SHP77 treated with DMSO at 0.1 percent for 48 hours (cell line): ENCODE data around the gene RABGAP1L.
"Not testable (repeated sequence)": the region's sequence is repeated elsewhere in the genome, so short reads cannot be mapped to it uniquely, and the experiment has no call there.

Source experiments
- DNase-seq: peaks from one replicate; lab custom pipeline; 2025; lab: John Stamatoyannopoulos, UW

The RABGAP1L gene

DNA sequence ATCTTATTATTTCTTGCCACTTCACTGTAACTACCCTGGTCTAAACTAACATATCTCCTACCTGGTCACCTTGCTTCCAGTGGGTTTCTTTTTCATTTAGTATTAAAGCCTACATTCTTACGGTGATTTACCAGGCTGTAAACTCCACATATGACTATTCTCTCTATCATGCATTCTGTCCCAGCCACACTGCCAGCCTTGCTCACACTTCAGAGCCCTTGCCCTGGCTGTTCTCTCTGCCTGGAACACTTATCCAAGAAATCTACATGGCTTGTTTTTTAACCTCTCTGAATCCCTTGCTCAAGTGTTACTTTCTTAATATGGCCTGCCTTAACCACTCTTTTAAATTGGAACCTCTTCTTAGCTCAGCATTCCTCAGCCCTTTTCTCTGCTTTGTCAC, 501.2 kb downstream of the RABGAP1L start:
- no peak for DNase-seq

DNA sequence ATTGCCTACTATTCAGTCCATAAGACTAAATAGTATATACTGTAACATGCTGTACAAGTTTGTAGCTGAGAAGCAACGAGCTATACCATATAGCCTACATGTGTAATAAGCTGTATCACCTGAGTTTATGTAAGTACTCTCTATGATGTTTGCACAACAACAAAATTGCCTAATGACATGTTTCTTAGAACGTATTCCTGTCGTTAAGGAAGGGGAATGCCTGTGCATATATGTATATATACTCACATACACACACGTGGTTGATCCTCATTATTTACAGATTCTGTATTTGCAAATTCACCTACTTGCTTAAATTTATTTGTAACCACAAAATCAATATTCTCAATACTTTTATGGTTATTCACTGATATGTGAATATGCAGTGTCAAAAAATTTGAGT, 504.0 kb downstream of the RABGAP1L start:
- DNase-seq: no peak

DNA sequence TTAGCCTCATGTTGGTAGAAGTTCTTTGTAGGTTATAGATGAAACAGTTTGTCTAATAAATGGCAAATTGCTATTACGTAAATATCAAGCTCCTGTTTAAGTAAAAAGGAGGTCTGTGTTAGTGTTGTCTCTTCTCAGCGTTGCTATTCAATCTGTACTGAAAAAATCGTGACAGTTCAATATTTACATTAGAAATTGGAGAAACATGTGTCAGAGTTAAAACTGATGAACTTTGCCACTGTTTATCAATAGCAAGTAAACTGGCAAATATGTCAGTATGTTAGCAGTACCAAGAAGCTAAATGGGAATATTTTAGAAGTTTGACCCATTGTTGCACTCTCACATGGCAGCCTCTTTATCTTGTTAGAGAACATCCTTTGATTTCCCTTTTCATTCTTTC, 506.9 kb downstream of the RABGAP1L start:
- DNase-seq: no peak

DNA sequence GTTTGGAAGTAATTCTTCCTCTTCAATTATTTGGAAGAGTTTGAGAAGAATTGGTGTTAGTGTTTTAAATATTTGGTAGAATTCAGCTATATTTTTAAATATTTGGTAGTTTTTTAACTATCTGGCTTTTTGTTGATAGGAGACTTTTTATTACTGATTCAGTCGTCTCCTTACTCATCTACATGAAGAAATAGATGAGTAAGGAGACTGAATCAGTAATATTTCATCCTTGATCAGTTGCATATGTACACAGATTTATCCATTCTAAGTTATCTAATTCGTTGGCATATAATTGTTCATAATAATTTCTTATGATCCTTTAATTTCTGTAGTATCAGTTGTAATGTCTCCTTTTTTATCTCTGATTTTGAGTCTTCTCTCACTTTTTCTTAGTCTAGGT, 512.5 kb downstream of the RABGAP1L start:
- no peak for DNase-seq

DNA sequence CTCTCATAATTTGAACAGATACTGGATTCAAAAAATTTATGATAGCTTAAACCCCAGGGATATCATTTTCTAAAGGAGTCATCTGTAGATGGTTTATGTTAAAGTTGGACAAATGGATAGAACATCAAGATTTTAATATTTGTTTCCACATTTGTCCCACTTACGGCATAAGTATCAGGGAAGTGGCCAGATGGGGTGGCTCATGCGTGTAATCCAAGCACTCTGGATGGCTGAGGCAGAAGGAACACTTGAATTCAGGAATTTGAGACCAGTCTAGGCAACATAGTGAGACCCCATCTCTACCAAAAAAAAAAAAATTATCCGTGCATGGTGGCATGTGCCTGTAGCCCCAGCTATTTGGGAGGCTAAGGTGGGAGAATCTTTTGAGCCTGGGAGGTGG, 517.5 kb downstream of the RABGAP1L start:
- no peak for DNase-seq

DNA sequence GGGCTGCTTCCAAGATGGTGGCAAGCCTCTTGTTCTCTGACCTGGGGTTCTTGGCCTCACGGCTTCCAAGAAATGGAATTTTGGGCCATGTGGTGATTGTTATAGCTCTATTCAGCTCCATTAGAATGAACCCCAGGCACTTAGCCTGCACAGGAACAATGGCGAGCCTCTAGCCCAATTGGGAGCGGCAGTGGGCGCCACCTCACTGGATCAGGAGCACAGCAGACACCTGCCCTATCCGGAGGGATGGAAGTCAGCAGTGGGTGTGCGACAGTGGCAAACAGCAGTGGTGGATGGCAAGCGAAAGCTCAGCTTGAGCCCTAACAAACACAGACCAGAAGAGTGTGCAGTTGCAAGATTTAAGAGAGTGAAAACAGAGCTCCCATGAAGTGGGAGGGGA, 519.3 kb downstream of the RABGAP1L start:
- DNase-seq: no peak

DNA sequence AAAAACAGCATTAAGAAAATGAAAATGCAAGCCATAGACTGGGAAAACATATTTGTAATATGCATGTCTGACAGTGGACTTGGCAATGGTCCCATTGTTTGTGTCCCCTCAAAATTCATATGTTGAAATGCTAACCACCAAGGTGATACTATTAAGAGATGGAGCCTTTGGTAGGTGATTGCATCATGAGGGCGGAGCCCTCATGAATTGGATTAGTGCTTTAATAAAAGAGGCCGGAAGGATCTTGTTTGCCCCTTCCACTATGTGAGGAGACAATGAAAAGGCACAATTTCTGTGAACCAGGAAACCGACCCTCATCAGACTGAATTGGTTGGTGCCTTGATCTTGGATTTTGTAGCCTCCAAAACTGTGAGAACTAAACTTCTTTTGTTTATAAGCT, 520.8 kb downstream of the RABGAP1L start:
- no peak for DNase-seq

DNA sequence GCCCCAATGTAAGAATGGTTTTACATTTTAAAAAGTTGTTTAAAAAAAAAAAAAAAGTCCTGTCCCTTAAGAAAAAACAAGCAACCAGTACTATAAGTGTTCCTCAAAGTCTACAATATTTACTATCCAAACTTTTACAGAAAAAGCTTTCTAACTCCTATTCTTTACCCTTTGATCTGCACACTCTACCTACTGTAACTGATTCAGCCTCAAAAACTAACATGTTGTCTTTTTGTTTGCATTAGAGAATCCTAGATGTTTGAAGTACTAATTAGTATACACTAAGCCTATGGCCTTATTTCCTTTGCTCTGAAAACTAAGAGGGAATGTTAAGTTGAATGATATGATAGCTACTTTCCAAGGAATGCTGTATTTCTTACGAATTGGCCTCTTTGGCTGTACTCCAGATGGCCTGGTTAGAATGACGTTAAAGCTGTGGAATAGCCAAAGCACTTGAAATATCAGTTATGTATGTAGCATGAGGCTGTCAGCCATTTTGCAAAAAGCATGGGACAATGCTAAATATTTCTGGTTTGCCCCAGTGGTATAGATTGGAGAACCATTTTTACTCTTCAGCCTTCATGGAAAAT, 523.2 kb downstream of the RABGAP1L start:
- no peak for DNase-seq

DNA sequence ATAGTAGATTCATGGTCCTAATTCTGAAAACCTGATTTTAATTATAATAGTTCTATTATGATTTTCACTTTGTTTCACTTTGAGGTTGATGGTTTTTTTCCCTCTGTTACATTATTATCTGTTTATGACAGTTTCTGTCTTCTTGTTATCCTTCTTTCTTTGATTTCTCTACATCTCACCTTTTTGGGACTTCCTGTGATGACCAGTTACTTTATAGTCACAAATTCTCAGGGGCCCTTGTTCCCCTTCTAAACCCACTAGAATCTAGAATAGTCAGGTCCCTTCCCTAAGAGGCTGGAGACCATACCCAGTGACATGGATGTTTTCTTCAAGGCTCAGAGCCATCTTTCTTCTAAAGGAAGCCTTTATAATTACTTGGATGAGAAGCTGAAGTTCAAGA, 526.9 kb downstream of the RABGAP1L start:
- no peak for DNase-seq

DNA sequence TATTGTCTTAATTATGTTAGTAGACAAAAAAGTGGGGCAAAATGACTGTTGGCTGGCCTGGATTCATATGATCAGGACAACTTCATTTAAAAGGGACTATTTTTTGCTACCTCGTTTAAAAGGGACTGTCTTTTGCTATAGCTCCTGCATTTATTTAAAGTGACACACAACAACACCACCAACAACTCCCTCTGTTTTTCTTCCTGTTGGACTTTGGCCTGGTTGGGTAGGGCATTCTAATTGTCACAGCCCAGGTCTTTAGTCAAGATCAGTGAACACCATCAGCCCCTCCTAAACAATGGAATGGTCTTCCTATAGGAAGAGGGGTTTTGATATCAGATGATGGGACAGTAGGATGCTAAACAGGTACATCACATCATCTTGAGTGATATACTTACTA, 530.2 kb downstream of the RABGAP1L start:
- no peak for DNase-seq

DNA sequence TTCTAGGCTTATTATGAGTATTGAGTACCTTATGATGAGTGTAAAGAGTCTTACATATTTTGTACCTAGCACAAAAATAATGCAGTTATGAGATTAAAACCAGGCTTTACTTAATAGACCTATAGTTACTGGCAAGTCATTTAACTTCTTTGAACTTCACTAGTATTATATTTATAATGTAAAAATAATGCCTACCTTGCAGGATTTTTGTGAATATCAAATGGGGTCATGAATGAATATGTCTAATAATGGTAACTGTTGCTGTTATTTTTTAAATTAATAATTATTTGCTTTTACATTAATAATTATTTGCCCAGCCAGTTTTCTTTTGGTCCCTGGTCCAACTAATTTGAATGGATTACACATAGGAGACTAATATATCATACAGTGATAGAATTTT, 530.9 kb downstream of the RABGAP1L start:
- no peak for DNase-seq

DNA sequence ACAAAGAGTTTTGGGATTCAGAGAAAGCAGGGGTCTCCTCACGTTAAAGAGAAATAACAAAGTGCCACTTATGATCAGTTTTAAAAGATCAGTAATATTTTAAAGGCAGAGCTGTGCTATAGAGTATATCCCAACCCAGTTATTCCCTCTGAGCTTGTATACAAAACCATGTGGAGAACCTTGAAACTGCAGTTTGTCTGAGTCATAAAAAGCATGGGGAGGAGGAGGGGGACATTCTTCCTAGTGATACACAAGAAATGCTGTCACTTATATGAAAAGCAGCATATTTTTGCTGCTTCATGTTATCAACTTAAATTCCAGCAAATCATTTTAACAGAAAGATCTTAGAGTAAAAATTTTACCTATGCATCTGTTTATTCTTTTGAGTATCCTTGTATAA, 533.0 kb downstream of the RABGAP1L start:
- no peak for DNase-seq

DNA sequence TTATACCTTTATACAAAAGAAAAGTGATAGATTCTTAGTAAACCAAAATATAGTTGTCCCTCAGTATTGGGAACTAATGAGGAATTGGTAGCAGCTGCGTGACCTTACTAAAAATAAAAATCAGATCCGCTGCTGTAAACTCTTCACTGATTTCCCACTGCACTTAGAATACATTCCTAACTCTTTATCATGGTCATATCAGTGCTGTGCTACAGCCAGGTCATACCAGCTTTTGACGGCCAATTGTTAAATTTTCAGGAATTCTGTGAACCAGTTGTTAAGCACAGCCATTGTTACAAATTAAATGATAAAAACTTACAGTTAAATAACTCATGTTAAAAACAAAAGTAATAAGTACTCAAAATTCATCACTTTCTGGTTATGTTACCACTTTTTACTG, 533.8 kb downstream of the RABGAP1L start:
- no peak for DNase-seq

DNA sequence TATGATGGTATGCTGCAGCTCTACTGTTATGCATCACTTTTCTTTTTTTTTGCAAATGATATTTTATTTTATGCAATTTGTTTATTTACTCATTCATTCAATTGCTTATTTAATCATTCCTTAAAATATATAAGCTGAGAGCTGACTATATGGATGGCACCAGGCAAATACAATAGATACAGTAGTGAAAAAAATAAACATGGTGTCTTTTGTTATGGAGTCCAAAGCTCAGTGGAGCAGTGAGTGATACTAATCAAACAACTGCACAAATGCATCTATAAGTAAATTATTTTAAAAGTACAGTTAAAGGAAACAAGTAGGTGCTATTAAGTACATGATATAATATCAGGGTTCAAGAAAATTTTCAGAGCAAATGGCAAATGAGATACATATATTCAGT, 534.2 kb downstream of the RABGAP1L start:
- DNase-seq: not testable (repeated sequence)

DNA sequence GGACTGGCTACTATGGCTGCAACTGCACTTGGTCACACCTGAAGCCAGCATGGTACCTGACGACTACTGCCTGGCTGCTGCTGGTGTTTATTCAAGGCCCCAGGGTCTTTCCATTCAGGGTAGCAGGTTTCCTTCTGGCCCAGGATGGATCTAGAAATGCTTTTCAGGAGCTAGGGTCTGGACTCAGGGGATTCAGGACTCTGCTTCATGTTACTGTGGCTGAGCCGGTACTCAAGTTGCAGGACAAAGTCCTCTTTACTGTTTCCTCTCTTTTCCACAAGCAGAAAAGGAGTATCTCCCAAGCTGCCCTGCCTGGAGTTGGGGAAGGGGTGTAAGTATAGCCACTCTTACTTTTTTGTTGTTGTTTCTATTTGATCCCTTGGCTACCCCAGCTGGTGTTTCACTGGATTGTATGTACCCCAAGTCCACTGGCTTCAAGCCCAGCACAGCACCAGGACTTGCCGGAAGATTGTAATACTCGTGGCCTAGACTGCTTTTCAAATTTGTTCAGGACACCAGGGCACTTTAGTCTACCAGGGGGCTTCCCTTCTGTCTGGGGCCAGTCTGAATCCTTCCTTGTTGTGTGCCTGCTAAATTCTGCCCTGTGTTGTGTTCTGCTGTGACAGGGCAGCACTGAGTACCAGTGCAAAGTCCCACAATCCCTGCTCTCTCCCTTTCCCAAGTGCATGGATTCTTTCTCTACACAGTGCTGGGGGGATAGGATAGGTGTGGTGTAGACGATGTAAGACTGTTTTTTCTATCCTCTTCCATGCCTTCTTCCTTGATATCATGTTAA, 536.9 kb downstream of the RABGAP1L start:
- DNase-seq: no peak

DNA sequence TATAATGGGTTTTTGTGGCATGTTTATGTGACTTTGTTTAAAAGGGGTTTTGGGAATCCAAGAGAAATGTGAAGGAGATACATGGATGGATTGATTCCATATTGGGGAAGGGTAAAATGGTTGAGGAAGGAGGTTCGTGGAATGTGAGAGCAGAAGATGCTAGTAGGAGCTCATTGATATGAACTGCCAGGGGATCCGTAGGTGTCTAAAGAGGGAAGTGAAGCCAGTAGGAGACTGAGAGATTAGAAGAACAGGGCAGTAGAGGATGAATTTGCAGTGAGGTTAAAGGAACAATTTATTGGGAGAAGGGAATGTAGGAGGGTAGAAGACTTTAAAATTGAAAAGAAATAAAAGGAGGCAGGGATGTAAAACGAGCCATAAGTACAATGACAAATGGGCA, 541.0 kb downstream of the RABGAP1L start:
- no peak for DNase-seq

DNA sequence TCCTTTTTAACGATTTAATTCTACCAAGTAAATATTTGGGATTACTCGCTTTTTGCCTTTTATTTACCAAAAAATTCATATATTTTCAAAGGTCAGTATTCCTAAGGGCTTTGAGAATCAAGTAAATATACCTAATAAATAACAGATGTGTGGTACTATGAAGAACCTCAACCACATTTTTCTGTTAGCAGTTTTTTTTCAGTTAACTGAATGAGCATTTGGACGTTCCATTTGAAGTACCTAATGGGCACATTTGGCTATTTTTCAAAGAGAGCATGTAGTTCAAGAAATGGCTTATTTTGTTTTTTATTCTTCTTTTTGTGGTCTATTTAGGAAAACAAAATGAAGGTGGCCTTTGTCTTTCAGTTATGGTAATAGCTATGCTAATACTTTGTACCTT, 541.5 kb downstream of the RABGAP1L start:
- DNase-seq: no peak

DNA sequence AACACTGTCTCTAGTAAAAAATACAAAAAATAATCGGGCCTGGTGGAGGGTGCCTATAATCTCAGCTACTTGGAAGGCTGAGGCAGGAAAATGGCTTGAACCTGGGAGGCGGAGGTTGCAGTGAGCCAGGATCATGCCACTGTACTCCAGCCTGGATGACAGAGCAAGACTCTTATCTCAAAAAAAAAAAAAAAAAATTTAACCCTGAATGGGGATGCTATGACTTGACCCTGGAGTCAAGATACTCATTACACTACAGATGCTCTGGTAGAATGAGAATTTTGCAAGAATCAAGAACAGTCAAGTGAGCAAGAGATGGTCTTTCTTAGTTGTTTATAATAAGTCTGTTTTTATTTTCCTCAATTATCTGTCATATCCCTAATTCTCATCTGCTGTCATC, 542.2 kb downstream of the RABGAP1L start:
- DNase-seq: no peak

DNA sequence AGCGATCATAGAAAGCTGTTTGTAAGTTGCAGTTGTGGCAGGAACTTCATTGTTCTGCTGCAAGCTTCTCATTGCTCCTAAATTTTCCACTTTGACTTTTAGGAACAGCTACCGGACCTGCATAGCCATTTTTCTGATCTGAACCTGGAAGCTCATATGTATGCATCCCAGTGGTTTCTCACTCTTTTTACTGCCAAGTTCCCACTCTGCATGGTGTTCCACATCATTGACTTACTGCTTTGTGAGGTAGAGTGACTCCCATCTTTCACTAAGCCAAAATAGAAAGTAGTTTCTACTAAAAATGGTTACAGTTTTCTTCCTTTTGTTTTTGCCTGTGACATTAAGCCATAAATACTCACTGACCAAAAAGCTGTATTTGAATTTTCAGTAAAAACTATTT, 542.7 kb downstream of the RABGAP1L start:
- DNase-seq: no peak

DNA sequence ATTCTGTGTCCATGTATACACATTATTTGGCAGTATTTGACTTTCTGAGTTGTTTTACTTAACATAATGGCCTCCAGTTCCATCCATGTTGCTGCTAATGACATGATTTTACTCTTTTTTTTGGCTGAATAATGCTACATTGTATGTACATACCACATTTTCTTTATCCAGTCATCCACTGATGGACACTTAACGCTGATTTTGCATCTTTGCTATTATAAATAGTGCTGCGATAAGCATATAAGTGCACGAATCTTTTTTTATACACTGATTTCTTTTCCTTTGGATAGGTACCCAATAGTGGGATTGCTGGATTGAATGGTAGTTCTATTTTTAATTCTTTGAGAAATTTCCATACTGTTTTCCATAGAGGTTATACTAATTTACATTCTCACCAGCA, 544.0 kb downstream of the RABGAP1L start:
- no peak for DNase-seq

DNA sequence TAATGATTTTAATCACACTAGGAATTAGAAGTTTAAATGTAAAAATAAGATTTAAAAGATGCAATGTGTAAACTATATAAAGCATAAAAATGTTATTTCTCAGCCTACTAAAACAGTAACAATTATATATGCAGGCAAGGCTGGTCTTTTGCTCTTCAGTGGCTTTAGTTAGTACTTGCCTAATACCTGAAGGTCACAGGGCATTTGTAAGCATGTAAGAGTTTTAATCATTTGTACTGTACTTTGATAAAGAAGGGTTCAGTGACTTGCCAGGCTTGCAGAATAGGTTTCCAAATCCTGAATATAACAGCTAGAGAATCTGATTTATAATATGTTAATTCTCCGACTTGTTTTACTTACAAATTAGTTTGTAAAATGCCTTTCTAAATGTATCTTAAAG, 545.0 kb downstream of the RABGAP1L start:
- DNase-seq: no peak

DNA sequence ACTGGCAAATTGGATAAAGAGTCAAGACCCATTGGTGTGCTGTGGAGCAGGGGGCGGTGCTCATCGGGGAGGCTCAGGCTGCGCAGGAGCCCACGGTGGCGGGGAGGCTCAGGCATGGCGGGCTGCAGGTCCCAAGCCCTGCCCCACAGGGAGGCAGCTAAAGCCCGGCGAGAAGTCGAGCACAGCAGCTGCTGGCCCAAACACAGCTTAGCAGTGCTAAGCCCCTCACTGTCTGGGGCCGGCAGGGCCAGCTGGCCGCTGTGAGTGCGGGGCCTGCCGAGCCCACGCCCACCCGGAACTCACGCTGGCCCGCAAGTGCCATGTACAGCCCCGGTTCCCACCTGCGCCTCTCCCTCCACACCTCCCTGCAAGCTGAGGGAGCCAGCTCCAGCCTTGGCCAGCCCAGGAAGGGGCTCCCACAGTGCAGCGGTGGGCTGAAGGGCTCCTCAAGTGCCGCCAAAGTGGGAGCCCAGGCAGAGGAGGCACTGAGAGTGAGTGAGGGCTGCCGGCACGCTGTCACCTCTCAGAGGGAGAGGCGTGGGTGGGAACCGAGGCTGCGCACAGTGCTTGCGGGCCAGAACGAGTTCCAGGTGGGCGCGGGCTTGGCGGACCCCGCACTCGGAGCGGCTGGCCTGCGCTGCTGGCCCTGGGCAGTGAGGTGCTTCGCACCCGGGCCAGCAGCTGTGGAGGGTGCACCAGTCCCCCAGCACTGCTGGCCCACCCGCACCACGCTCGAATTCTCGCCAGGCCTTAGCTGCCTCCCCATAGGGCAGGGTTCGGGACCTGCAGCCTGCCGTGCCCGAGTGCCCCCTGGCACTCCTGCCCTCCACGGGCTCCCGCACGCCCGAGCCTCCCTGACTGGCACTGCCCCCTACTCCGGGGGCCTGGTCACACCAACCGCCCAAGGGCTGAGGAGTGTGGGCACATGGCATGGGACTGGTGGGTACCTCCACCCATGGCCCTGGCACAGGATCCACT, 551.8 kb downstream of the RABGAP1L start:
- DNase-seq: no peak

DNA sequence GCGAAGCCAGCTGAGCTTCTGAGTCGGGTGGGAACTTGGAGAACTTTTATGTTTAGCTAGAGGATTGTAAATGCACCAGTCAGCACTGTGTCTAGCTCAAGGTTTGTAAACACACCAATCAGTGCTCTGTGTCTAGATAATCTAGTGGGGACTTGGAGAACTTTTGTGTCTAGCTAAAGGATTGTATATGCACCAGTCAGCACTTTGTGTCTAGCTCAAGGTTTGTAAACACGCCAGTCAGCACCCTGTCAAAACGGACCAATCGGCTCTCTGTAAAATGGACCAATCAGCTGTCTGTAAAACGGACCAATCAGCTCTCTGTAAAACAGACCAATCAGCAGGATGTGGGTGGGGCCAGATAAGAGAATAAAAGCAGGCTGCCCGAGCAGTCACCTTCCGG, 552.5 kb downstream of the RABGAP1L start:
- DNase-seq: not testable (repeated sequence)
